Subcutaneous adipose tissue (tissue), 4 donors: Measurements from ENCODE around the gene ROPN1B. TPM values are rescaled to one million over a fixed set of nuclear protein-coding genes. Genes with fewer than 3 reads are reported as not detected.

ENCODE experiments used
- CTCF ChIP-seq: fragments of 450-650 bp; IDR thresholded peaks from one replicate; pipeline ENCODE4 v1.5.1; 2016; ENCODE audit warnings: low read depth, mild to moderate bottlenecking, control low read depth, antibody characterized with exemption, moderate library complexity
- total RNA-seq, 4 donors: library from RNA; depleted of rRNA; stranded (reverse); fragments of >200 nt; gene quantifications; one replicate each; pipeline ENCODE4 v1.1.0, GENCODE V29; 2016

The ROPN1B gene
- total RNA-seq, 4 donors from 2014 or later, result not detected

GRCh38 chr3:126004692-126005091 is 35.7 kb downstream of the ROPN1B start:
- no peak for TF ChIP-seq CTCF

DNA sequence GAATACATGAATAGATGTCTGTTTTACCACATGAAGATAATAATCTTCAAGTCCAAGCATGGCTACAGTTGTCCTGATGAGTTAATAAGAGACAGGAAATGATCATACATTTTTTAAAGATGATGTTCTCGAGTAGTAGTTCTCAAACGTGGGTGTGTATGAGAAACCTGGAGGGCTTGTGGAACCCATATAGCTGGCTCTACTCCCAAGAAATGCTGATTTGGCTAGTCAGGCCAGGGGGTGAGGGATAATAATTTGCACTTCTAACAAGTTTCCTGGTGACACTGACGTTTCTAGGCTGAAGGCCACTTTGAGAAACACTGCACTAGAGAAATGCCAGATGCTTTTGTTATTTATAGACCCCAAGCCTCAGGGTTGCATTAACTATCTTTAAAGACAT is 37.0 kb downstream of the ROPN1B start:
- TF ChIP-seq CTCF, result no peak

DNA sequence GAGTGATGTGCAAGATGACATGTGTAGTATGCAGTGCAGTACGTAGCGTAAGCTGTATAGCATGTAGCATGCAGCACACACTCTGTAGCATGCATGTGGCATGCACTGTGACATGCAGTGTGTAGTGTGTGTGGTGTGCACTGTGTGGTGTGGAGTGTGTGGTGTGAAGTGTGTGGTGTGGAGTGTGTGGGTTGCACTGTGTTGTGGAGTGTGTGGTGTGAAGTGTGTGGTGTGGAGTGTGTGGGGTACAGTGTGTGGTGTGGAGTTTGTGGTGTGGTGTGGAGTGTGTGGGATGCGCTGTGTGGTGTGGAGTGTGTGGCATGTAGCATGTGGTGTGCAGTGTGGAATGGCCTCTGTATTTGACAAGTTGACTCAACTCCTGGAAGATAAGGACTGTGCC is 39.2 kb downstream of the ROPN1B start:
- no peak for TF ChIP-seq CTCF

DNA sequence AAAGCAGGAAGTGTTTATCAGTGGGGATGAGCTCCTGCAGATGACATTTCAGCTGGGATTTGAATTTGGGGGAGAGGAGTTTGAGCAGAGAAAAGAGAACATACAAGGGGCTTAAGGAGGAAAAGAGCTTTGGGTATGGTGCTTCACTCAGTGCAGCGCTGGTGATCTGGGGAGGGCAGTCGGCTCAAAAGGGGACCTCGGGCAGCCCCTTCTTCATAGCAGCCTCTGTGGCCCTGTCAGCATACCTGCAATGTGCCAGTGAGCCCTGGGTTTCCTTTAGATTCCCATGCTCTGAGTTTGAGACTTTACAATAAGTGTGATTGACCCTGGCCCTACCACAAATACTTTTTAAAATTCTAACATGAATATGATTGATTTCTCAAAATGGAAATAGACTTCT is 40.2 kb downstream of the ROPN1B start:
- TF ChIP-seq CTCF, result no peak

- TF ChIP-seq CTCF, result no peak
Measured at GRCh38 chr3:126013751-126014156, 44.8 kb downstream of the ROPN1B start.

GRCh38 chr3:126014252-126014651 is 45.3 kb downstream of the ROPN1B start:
- no peak for TF ChIP-seq CTCF

- no peak for TF ChIP-seq CTCF
Measured at GRCh38 chr3:126015075-126015474, 46.1 kb downstream of the ROPN1B start.
